ENCODE measurements around the gene SOD1. TPM values are rescaled to one million over a fixed set of nuclear protein-coding genes. Genes with fewer than 3 reads are reported as not detected.
"Not testable (repeated sequence)": the region's sequence is repeated elsewhere in the genome, so short reads cannot be mapped to it uniquely, and the experiment has no call there.

SOD1 gene
- total RNA-seq = 430 TPM
- long read RNA-seq, transcript SOD1-201 (5 exons, 966 nt) = major isoform, 261 of 269 reads
- long read RNA-seq, partial matches to known transcripts = 3 of 269 reads
- long read RNA-seq, other reads (novel, unspliced or antisense) = 5 of 269 reads

GRCh38 chr21:31659536-31660258, at the start of gene SOD1:
Gene SOD1 (plus strand): TSS chr21:31659693. CDS start chr21:31659770, 77 bp downstream.
- ATAC-seq = peak; percentile 98
- intact Hi-C loops (cut with DNase I) = loop anchor here (5.0 kb wide), 1 partner anchor 73 kb away; the partner anchor contains the start of gene SCAF4
- DNase-seq (ENCODE audit: missing footprints) = peak; percentile 97

DNA sequence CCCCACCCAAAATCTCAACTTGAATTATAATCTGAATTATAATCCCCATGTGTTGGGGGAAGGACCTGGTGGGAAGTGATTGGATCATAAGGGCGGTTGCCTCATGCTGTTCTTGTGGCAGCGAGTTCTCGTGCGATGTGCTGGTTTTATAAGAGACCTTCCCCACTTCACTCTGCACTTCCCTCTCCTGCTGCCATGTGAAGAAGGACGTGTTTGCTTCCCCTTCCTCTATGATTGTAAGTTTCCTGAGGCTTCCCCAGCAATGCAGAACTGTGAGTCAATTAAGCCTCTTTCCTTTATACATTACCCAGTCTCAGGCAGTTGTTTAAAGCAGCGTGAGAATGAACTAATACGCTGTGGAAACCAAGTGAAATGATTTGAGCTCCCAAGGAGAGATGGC, 48.0 kb upstream of the SOD1 start:
- intact Hi-C loops (cut with DNase I) = no loop called here
- no peak for DNase-seq (ENCODE audit: missing footprints)
- no peak for ATAC-seq

DNA sequence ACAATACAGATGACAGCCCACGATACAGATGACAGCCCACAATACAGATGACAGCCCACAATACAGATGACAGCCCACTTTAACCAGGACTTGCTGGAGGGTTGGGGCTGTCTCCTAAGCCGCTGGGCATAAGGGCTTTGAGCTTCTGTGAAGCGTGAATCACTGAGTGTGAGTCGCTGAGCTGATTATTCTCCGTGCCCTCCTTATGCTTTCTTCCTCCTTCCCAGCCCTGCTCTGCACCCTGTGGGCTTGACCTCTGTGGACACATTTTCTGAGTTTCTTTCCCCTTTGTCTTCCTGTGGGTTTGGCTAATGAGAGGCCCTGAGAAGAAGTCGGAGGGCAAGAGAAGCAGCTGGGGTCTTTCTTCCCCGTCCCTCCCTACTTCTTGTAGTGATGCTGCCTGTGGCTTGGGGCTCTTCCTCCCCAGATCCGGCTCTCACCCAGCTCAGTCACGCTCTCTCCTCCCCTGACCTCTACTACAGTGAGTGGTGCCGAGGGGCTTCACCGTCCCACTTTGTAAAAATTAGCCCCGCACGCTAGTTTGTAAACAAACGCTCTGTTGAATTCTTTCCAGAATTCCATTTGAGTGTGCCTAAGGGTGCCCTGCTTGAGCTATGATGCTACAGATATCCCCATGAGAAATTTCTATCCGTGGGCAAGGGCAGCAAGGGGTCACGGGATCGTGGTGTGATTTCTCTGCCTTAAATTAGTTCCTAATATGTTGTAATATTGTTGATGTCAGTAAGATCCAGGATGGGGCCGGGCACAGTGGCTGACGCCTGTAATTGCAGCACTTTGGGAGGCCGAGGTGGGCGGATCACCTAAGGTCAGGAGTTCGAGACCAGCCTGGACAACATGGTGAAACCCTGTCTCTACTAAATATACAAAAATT, 46.4 kb upstream of the SOD1 start:
- ATAC-seq (no peak), DNase-seq (ENCODE audit: missing footprints) (no peak)
- intact Hi-C loops (cut with DNase I) = no loop called here

GRCh38 chr21:31614705-31615104, 44.8 kb upstream of the SOD1 start:
- ATAC-seq (no peak), DNase-seq (ENCODE audit: missing footprints) (no peak)
- intact Hi-C loops (cut with DNase I) = no loop called here

GRCh38 chr21:31616216-31616615, 43.3 kb upstream of the SOD1 start:
- intact Hi-C loops (cut with DNase I) = no loop called here
- ATAC-seq (no peak), DNase-seq (ENCODE audit: missing footprints) (no peak)

DNA sequence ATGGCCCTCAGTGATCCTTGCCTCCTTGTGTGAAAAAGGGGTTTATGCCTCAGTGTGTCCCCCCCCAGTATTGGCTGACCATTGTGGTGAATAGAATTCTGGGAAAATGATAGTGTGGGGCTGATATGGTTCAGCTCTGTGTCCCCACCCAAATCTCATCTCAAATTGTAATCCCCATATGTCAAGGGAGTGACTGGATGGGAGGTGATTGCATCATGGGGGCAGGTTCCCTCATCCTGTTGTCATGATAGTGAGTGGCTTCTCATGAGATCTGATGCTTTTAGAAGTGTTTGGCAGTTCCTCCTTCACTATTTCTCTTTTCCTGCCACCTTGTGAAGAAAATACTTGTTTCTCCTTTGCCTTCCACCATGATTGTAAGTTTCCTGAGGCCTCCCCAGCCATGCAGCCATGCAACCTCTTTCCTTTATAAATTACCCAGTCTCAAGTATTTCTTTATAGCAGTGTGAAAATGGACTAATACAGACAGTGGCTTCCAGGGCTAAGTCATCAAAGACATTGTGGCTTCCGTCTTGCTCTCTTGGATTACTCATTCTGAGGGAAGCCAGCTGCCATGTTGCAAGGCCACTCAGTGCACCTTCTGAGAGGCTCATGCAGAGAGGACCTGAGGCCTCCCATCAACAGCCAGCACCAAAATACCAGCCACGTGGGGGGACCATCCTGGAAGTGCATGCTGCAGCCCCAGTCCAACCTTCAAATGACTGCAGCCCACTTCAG, 40.6 kb upstream of the SOD1 start:
- intact Hi-C loops (cut with DNase I) = no loop called here
- ATAC-seq = no peak
- no peak for DNase-seq (ENCODE audit: missing footprints)

GRCh38 chr21:31622397-31622796, 37.1 kb upstream of the SOD1 start:
- intact Hi-C loops (cut with DNase I) = no loop called here
- no peak for ATAC-seq
- no peak for DNase-seq (ENCODE audit: missing footprints)

DNA sequence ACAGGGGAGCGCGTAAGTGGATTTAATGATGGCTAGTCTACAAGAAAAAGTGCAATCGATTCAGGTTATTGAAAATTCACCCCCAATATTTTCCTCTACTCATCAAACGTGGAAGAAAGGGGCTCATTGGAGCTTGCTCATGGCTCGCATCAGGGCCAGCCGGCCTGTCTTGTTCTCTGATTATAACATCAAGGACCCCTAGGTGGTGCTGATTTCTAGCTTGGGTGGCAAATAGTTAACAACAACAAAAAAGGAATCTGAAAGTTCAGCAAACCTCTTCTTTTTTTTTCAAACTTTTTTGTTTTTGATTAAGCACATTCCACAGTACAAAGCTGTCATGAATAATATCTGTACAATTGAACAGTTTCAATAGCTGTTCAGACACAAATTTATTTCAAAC, 35.8 kb upstream of the SOD1 start:
- intact Hi-C loops (cut with DNase I) = no loop called here
- DNase-seq (ENCODE audit: missing footprints) (no peak), ATAC-seq (no peak)

DNA sequence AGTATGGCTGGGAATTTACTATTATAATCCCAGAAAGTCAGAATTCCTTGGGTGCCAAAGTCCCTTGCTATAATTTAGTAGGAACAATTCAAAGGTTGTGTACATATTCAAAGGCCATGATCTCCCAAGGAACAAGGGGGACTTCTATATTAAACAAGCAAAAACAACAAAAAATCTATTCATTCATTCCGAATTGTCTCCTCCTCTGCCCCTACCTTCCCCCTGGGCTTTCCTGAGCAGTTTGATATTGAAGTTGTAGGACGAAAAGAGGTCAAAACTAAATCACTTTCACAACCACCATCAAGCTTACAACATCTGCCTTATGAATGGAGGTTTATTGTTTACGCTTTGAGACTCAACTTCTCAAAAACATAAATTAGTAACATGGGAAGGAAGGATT, 35.3 kb upstream of the SOD1 start:
- no peak for ATAC-seq
- intact Hi-C loops (cut with DNase I) = no loop called here
- DNase-seq (ENCODE audit: missing footprints) = no peak

DNA sequence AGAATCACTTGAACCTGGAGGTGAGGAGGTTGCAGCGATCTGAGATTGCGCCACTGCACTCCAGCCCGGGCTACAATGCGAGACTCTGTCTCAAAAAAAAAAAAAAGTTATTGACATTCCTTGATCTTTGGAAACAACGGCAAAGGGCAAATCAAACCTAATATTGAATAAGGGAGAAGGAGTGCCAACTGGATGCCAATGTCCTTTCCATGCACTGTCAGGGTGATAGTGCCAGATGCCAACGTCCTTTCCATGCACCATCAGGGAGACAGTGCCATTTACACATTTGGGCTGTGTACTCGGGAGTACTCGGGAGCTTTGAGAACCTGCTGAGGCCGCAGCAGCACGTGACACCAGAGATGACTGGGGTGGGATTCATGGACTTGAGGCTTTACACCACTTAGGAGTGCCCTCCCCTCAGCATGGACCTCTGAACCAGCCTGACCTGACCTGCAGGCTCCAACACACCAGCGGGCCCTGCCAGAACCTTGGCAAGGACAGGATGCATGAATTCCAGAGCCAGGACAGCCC, 34.5 kb upstream of the SOD1 start:
- intact Hi-C loops (cut with DNase I) = no loop called here
- DNase-seq (ENCODE audit: missing footprints) = no peak
- ATAC-seq = no peak

DNA sequence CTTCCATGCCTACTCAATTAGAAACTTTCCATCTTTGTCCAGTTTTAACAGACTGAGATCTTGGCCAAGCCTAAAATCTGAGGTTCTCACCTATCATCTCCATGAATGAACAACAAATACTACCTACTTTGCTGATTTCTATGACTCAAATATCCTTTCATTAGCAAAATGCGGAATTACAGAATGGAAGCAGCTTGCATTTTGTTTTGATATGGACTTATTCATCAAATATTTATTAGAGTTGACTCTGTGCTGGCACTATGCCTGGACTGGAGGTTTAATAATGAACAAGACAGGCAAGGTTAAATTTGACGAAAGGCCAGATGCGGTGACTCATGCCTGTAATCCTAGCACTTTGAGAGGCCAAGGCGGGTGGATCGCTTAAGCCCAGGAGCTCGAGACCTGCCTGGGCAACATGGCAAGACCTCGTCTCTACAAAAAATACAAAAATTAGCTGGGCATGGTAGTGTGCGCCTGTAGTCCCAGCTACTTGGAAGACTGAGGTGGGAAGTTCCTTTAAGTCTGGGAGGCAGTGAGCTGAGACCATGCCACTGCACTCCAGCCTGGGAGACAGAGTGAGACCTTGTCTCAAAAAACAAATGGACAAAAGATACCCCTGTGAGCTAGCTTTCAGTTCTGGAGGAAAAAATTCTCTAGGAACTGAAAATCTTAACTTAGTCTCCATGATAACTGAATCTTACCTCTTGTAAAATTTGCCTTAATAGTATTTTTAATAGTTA, 29.4 kb upstream of the SOD1 start:
- no peak for DNase-seq (ENCODE audit: missing footprints)
- ATAC-seq = no peak
- intact Hi-C loops (cut with DNase I) = no loop called here

GRCh38 chr21:31631881-31632280, 27.6 kb upstream of the SOD1 start:
- ATAC-seq; DNase-seq (ENCODE audit: missing footprints); intact Hi-C loops (cut with DNase I): not testable (repeated sequence)

DNA sequence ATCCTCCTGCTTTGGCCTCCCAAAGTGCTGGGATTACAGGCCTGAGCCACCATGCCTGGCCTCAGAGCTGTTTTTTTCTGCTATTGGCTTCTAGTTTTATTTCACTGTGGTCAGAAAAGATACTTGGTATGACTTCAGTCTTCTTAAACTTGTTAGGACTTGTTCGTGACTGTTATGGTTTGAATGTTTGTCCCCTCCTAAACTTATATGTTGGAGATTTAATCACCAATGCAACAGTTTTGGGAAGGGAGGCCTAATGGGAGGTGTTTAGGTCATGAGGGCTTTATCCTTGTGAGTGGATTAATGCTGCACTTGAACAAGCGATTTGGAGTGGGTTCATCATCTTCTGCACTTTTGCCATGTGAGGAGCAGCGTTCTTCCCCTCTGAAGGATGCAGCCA, 24.5 kb upstream of the SOD1 start:
- intact Hi-C loops (cut with DNase I) = no loop called here
- ATAC-seq (no peak), DNase-seq (ENCODE audit: missing footprints) (no peak)

GRCh38 chr21:31636874-31637273, 22.6 kb upstream of the SOD1 start:
- intact Hi-C loops (cut with DNase I) = no loop called here
- DNase-seq (ENCODE audit: missing footprints) (no peak), ATAC-seq (no peak)

- DNase-seq (ENCODE audit: missing footprints) = no peak
- no peak for ATAC-seq
- intact Hi-C loops (cut with DNase I) = no loop called here
Measured at GRCh38 chr21:31641416-31641922, 18.0 kb upstream of the SOD1 start.

GRCh38 chr21:31644643-31645042, 14.8 kb upstream of the SOD1 start:
- ATAC-seq (no peak), DNase-seq (ENCODE audit: missing footprints) (no peak)
- intact Hi-C loops (cut with DNase I) = no loop called here

DNA sequence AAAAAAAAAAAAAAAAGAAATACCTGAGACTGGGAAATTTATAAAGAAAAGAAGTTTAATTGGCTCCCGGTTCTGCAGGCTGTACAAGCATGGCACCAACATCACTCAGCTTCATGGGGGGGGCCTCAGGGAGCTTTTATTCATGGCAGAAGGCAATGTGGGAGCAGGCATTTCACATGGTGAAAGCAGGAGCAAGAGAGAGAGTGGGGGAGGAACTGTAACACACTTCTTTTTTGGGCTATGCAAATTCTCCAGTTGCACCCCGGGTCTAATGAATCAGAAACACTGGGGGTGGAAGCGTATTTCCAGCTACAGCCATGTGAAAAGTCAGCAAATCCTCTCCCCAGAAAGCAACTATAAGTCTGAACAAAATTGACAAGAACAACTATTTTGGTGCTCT, 11.8 kb upstream of the SOD1 start:
- ATAC-seq = no peak
- intact Hi-C loops (cut with DNase I) = no loop called here
- no peak for DNase-seq (ENCODE audit: missing footprints)

DNA sequence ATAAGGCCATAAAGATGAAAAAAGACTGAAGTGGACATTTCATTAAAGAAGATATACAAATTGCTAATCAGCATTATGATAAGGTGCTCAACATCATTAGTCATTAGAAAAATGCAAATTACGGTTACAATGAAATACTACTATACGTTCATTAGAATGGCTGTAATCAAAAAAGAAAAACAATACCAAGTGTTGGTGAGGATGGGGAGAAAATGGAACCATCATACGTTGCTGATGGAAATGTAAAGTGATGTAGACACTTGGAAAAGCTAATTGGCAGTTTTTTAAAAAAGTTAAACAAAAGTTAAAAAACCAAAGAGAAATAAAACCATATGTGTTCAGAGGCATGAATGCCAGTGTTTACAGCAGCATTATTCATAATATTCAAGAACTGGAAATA, 8.6 kb upstream of the SOD1 start:
- intact Hi-C loops (cut with DNase I) = no loop called here
- ATAC-seq (no peak), DNase-seq (ENCODE audit: missing footprints) (no peak)
